ENCODE data around the gene SLX9.
"Not testable (repeated sequence)": the region's sequence is repeated elsewhere in the genome, so short reads cannot be mapped to it uniquely, and the experiment has no call there.

Gene SLX9

DNA sequence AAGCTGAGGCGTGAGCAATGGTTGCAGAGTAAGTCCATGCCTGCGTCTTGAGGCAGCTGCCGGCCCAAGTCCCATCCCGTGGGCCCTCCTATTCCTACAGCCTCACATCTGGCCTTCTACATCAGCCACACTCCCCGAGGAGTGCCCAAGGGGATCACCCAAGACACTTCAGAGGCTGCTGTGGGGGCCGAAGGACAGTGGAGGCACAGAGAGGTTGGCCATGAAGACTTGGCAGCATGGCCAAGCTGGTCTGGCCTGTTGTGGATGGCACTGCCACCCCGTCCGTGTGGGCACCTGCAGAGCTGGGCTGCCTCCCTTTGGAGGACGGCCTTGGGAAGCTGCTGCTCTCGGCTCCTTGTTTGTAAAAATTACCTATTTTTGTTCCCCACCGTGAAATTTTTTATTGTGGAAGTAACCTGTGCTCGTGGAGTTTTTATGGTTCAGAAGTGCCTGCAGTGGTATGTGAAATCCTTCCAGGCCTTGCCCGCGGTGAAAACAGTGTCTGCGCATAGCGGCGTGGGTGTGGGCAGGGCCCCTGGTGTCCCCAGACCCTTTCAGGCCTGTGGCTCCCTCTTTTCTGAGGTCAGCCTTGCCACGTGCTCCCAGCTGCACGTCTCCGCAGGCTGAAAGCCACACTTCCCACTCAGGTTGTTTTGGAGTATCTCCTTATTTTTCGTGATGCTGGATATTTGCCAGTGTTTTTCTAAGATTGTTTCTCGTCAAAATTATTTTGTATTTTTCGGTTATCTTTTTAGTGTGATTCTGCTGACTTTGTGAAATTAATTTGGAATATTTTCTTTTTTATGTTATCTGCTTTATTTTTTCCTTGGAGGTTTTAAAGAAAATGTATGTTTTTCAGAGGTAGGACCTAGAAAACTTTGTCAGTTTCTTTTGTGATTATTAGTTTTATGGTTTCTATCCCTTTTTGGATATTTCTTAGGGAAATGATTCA lies 20.6 kb downstream of the SLX9 start:
- DNase-seq (ENCODE audit: low spot score) = no peak

DNA sequence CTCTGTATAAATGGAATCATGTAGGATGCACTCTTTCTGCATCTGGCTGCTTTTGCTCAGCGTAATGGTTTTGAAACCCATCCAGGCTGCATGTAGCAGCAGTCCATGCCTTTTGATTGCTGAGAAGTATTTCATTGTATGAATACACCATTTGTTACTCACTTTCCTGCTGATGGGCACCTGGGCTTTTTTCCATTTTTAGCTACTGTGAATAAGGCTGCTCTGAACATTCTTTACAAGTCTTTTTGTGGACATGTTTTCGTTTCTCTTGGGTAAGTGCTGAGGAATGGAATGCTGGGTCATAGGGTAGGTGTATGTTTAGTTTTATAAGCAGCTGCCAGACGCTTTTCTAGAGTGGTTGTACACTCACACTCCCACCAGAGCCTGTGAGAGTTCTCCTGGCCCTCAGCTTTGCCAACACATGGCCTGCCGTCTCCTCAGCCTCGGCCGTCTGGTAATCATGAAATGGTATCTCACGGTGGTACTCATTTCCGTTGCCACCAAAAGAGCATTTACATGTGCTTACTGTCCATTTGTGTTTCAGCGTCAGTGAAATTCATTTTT lies 22.7 kb downstream of the SLX9 start:
- DNase-seq (ENCODE audit: low spot score) = peak; percentile 89

DNA sequence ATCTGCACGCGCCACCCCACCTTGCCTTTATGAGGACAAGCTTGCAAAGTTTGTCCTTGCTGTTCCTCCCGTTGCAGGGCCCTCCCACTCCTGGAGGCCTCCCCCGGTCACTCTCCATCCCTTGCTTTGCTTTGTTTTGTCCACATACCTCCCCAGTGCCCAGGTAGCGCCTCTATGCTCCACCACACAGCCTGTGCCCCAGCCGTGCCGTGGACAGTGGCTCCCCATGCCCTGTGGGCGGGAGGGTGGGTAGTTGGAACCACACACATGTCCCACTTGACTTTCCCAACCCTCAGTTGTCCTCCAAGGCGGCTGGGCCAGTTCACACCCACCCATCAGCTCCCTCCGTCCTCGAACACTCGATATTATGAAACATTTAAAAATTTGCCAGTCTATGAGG lies 24.6 kb downstream of the SLX9 start:
- no peak for DNase-seq (ENCODE audit: low spot score)

DNA sequence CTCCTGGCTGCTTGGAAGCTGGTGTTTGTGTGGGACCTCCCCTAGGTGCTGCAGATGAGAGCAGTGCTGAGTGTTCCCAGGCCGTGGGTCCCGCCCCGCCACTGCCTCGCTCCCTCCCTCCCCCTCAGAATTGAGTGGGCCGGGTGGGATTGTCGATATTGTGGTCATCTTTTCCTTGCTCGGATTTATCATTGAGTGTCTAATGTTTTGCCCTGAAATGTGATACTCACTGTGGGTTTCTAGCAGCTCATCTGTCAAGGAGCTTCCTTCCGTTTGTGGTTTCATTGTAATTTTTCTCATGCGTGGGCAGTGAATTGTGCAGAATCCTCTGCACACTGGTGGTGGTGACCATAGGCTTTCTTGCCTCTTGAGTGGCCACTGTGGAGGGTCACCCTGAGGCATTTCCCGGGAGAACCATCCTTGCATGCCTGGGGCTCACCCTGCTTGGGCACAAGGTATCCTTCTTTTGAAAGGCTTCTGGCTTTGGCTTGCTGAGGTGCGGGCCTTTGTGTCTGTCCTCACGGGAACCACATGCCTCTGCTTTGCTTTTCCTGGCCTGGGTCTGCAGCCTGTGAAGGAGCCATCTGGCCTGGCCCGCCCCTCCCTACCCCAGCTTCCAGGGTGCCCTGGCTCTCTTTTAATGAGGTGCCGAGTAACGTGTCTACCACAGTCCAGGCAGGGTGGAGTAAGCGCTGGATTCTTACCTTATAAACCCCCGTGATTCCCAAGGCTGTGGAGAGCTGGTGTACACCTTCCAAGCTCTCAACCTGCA lies 25.6 kb downstream of the SLX9 start:
- DNase-seq (ENCODE audit: low spot score) = no peak

DNA sequence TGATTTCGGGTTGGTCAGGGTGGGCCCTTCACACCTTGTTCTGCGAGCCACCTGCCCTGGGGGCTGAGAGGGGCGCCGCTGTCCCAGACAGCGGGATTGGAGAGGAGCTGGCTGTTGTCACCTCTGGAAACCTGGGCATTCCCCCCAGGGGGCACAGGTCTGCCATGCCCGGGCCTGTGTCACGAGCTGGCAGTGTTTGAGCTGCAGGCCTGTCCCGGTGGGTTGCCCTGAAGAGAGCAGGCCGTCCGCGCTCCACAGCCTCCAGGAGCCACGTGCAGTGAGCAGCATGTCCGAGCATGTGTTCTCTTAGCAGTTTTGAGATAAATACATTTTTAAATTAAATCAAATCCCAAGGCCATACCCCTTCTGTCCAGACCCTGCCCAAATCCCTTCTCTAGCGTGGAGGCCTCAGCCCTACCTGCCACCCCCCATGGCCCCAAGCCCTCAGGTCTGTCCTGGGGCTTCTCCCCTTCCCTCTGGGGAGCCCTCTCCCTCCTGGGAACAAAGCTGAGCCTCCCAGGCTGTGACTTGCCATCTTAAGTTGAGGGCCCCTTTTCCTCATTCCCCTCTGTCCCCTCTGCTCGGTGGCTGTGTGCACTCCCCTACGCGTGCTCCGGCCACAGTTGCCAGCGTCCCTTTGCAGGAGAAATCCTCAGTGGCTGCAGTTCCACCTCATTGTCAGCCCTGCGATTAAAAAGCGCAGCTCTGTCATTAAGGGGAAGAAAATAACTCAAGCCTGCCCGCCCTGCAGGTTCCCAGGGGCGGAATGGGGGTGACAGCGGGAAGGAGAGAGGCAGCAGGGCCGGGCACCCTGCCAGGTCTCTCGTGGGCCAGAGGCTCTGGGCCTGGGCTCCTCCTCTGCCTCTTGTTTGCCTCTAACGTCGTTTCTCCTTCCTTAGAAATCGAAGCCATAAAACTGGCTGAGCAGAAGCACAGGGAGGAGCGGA lies 26.6 kb downstream of the SLX9 start:
- no peak for DNase-seq (ENCODE audit: low spot score)

DNA sequence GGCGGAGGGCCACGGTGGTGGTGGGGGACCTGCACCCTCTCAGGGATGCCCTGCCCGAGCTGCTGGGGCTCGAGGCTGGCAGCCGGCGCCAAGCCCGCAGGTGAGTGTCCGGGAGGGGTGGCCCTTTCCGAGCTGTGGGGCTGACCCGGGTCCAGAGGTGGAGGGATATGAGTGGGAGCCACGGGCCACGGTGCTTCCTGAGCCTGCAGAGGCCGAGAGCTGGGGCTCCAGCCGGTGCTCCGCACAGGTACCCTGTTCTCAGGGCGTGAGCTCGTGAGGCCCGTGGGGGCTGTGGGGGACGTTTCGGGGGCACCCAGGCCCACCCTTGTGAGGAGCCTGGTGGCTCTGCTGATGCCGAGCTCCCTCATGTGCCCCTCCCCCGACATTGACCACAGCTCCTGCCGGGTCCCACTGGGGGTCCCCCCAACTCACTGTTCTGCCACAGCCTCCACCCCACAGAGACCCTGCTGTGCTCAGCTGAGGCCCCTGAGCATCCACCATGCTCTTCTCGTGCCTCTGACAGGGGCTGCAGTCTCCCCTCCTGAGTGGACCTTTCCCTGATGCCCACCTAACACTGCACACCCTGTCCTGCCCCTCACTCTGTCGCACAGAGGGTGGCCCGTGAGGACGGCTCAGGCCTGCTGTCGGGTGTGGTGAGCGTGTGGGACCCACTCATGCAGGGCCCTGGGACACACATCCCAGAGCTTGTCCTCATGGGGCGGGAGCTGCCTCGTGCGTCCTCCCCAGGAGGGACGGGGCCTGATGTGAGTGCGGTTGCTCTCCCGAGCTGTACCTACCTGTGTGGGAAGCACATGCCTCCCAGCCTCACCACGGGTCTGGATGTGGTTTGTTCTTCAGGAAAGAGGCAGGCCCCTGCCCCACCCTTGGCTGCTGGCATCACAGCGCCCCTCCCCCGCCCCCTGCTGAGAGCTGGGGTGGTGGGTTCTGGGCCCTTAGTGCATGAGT lies 27.5 kb downstream of the SLX9 start:
- no peak for DNase-seq (ENCODE audit: low spot score)

DNA sequence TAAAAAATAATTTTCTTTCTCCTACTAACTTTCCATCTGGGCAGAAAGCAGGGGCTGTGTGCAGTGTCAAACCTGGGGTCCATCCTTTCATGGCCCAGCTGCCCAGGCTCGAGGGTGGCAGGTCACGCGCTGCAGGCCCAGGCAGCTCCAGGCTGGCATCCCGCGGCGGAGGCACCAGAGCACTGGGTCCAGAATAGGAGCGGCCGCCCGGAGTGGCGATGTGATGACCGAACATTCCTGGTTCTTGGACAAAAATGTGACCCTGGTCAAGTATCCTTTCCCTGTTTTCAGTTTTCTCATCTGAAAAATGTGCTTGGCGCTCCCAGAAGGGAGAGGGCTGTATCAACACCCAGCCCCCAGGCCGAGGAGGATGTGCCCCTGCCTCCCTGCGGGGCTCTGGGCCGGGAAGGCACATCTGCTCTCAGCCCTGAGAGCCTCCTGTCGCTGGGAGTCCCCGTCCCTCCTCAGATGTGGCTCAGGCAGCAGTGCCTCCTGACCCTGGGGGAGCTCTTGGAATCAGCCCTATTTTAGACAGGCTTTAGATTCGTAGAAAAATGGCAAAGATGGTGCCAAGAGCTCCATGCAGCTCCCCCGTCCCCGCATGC lies 29.3 kb downstream of the SLX9 start:
- DNase-seq (ENCODE audit: low spot score) = no peak

DNA sequence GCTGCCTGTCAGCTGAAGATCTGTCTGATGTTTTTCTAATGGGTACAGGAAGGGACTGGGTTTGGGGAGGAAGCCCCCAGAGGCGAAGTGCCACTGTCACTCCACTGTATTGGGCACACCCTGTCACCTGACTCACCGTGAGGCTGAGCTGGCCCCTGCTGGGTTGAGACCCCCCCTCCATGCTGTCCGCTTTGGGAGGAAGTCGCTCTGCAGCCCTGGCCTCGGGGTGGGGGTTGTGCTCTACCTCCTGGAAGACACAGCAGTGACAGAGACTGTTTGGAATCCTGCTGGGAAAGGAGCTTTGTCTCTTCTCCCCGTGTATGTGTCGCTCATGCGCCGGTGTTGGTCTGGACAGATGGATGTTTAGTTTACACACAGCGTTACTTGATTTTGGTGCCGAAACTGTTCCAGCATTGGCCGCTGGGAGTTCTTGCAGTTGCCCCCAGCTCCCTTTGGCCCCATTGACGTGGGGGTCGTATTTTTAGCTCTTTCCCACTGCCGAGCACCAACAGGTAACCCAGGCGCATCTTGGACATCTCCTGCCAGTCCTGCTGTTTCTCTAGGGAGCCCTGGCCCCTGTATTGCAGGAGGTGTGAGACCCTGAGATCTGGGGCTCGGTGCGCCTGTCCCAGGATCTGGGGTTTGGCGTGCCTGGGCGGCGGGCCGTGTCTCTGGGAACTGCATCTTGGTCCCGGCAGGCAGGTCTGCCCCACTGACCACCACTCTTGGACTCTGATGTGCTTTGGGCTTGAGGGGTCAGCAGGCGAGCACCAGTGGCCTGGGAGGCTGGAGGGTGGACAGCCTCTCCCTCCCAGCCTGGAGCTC lies 30.3 kb downstream of the SLX9 start:
- no peak for DNase-seq (ENCODE audit: low spot score)

DNA sequence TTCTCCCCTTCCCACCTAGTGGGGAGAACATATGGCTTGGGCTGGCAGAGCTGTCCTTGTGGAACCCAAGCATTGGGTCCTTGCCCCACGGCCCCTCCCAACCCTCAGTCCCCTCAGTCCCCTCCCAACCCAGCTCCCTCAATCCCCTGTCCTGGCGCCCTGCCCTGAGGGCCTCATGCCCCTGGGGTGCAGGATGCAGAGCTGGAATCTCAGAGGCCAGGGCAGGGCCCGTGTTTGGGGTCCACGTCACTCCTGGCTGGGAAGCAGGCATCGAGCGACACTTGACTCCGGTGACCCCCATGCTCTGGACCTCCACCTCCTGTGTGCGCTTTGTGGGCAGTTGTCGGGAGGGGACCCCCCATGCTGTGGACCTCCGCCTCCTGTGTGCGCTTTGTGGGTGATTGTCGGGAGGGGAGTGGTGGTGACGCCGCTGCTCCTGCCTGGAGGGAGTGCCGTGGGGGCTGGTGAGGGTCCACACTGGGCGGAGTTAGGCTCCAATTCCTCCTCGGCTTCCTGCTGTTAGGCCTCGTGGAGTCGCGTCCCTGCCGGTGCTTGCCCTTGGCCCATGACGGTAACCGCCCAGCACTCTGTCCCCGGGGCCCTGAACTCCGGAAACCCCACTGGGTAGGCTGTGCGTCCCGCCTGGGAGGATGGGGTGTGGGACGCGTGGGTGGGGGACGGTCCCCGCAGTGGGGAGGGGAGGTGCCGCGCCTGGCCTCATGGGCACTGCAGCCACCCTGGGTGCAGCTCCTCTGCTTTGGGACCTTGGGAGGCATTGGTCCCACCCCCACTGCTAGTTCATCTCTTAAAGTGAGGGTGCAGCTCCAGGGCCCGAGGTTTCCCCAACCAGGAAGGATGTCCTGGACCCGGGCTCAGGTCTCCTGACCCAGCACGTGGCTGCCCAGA lies 31.2 kb downstream of the SLX9 start:
- no peak for DNase-seq (ENCODE audit: low spot score)

DNA sequence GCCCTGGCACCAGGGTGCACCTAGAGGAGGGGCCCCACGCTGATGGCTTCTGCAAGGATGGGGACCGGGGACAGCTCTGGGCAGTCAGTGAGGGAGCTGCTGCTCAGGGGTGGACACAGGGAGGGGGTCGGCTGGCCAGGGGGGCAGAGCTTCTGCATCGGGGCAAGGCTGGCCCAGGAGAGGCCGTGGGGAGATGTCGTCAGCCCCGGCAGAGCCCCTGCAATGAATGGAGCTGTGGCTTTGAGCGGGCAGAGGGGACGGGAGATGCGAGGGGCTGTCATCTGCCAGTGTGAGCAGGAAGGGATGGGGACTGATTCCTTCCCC lies 31.8 kb downstream of the SLX9 start:
- no peak for DNase-seq (ENCODE audit: low spot score)

DNA sequence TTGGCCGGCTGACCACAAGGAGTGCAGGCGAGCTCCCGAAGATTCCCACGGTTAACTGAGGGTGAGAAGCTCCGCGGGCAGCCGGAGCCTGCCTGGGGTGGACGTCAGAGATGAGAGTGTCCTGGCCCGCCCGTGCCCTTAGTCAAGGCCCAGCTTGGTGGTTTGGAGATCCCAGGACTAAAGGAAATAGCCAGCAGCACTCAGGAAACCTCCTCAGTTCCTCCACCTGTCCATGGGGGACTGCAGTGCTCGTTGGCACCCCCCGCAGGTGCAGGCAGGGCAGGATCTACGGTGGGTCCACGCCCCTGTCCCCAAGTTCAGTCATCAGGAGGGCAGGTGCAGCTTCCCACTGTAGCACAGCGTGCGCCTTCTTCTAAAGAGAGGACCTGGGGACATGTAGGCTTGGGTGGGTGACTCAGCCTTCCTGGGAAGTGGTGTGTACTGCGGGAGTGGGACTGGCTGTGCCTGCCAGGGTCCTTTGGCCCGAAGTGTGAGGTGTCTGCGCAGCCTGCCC lies 32.5 kb downstream of the SLX9 start:
- no peak for DNase-seq (ENCODE audit: low spot score)

DNA sequence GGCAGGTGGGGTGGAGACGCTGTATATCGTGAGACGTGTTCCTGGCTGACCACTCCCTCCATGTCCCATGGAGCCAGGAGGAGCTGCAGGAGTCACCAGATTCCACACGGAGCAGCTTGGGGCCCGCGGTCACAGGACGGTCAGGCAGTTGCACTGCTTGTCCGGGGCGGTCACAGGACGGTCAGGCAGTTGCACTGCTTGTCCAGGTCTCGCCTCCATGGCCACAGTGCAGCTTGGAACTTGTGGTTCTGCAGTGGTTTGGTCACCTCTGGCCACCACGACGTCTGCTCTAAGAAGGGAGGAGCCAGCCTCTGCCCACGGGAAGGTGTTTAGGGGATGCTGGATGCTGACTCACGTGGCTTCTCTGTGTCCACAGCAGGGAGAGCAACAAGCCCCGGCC lies 33.0 kb downstream of the SLX9 start:
- DNase-seq (ENCODE audit: low spot score) = no peak

DNA sequence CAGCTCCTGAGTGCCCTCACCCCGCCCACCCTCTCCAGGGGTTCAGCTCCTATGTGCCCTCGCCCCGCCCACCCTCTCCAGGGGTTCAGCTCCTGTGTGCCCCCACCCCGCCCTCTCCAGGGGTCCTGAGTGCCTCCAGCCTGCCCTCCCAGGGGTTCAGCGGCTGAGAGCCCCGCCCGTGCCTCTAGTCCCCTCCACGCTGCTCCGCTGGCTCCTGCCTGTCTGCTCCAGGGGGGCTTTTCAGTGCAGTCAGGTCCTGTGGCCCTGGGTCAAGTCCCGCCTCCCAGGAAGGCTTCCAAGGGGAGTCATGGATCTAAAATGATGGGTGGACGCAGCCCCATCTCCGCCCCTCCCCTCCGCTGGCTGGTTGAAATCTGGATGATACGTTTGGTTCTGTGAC lies 33.8 kb downstream of the SLX9 start:
- DNase-seq (ENCODE audit: low spot score) = no peak

DNA sequence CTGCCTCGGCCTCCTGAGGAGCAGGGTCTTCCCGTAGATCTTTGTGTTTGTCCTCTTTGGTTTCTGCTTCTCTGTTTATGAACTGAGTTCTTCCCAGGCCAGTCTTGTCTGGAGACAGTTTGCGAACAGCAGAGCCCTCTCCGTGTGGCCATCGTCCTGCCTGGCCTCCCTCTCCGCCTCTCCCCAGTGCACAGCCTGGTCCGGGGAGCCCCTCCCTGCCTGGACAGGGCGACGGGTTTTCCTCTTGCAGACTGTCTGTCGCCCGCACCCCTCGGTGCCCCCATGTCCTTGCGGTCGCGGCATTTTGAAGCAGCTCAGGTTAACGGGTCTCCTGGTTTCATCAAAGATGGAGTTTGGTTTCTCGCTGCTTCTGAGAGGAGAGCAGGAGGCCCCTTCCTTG lies 34.8 kb downstream of the SLX9 start:
- no peak for DNase-seq (ENCODE audit: low spot score)

DNA sequence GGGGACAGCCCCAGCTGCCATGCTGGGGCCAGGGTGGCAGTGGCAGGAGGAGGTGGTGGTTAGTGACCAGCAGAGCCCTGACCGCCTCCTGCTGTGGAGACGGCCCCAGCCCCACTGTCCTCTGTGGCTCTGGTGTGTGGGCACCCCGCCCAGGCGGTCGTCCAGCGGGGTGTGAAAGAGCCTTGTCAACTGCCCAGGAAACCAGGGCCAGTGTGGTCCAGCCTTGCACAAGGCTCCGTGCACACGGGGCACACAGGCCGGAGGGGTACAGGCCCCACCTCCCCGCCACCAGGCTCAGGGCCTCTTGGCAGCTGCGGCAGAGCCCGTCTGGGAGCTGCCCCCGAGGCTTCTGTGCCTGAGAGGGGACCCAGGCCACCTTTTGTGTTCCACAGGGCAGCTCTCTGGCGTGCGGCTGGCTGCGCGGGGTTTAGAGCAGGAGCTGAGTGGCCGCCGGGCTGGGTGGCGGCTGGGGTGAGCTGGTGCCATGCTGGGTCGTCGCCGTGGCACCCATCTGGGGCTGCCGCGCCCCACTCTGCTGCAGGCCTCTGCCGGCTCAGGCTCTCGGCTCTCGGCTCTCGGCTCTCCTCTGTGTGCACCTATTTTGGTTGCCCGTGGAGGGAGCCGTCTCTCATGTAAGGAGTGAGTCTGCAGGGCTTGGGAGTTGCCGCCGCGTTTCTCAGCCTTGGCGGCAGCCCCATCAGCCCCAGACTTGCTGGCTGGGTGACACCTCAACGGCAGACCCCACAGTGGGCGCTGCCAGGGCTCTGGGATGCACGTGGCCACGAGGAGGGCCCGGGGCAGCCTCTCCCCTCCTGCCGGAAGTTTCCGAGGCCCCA lies 36.1 kb downstream of the SLX9 start:
- no peak for DNase-seq (ENCODE audit: low spot score)

DNA sequence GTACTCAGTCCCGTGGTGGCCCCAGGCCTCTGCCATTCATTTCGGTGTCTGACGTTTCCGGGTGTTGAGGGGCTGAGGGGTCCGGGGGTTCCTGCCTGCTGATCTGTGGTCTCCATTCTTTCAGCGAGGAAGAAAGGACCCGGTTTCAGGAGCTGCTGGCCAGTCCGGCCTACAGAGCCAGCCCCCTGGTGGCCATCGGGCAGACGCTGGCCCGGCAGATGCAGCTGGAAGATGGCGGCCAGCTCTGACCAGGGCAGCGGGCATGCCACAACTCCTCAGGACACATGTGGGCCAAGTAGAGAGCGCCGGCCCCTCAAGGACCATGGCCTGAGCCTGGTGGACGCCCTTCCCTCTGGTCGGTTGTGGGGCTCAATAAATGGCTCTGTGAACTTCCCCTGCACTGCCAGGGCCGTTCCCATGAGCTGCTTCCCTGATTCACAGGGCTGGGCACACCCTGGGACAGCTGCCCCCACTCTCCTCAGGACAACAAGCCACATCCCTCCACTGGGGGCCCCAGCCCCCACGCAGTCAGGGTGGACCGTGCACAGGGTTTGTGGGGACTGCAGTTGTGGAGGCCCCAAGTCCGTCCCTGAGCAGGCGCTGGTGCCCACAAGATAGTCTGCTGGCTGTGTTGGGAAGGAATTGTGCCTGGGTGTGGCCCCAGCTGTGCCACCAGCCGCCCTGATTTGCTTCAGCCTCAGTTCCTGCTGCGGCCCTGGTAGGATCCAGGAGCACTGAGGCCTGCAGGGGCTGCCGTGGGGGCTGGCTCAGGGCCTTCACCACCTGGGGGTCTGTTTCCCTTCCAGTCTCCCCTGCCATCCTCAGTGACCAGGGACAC lies 36.9 kb downstream of the SLX9 start:
- DNase-seq (ENCODE audit: low spot score) = not testable (repeated sequence)
